Activated B cell treated with CpG ODN at 0.5 μM for 24 hours (primary cell): ENCODE results near the gene TBC1D22A. TPM values are rescaled to one million over a fixed set of nuclear protein-coding genes. Genes with fewer than 3 reads are reported as not detected.

ENCODE experiments used
- ATAC-seq: fragments of 200-7000 bp; cut with Tn5 transposase; one replicate; pipeline ENCODE4 v1.10.0; 2021; ENCODE audit warnings: low read depth, mild to moderate bottlenecking, moderate library complexity
- CTCF ChIA-PET: fragments of 350-600 bp; sonication (Branson Sonifier 250); formaldehyde crosslinking; loops from one replicate; lab custom pipeline; 2021; ENCODE audit warnings: antibody characterized with exemption; lab: Charles Lee
- POLR2A ChIA-PET: fragments of 350-600 bp; sonication (Branson Sonifier 250); formaldehyde crosslinking; loops from one replicate; lab custom pipeline; 2021; ENCODE audit warnings: antibody characterized with exemption; lab: Charles Lee
- DNase-seq: peaks from one replicate; pipeline ENCODE4 v3.0.0; 2022
- H3K27ac Mint-ChIP-seq: one replicate; pipeline ENCODE4 v1.8.0; 2020; ENCODE audit warnings: mixed read lengths
- H3K27me3 Mint-ChIP-seq: one replicate; pipeline ENCODE4 v1.8.0; 2021; ENCODE audit warnings: mixed read lengths
- H3K36me3 Mint-ChIP-seq: one replicate; pipeline ENCODE4 v1.8.0; 2021; ENCODE audit warnings: low read depth, mixed read lengths
- H3K4me1 Mint-ChIP-seq: one replicate; pipeline ENCODE4 v1.8.0; 2021; ENCODE audit warnings: mixed read lengths
- H3K4me3 Mint-ChIP-seq: one replicate; pipeline ENCODE4 v1.8.0; 2020; ENCODE audit warnings: mild to moderate bottlenecking, mixed read lengths
- H3K9me3 Mint-ChIP-seq: one replicate; pipeline ENCODE4 v1.8.0; 2020; ENCODE audit warnings: mixed read lengths
- intact Hi-C: fragments of 100-400 bp; cut with micrococcal nuclease; formaldehyde crosslinking; loops from one replicate; pipeline ENCODE4 v1.15.1; 2024
- total RNA-seq: library from RNA; stranded (reverse); gene quantifications from 2 replicates; pipeline ENCODE4 v1.2.3, GENCODE V29; 2022
- TF ChIP-seq, protein P1 (sequence below): fragments of 200-600 bp; IDR thresholded peaks from one replicate; pipeline ENCODE4 v1.8.0; 2022; ENCODE audit warnings: antibody characterized with exemption, mild to moderate bottlenecking

TBC1D22A gene
- total RNA-seq, 1 donor from 2014 or later, result 85.9 TPM

DNA sequence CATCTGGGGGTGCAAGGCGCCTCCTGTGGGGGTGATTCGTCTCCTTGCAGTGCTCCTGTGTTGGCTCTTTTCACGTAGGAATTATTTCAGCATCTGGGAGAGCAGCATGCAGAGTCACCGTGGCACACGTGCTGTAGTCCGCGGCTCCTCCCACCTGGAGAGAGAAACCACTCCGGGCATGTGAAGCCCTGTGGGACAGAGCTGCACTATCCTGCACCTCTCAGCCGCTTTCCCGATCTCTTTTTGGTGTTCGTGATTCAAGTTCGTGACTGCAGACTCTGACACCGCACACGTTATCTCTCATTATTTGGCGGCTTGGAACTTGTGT is 394.6 kb downstream of the TBC1D22A start:
- POLR2A ChIA-PET, result no interaction called here

DNA sequence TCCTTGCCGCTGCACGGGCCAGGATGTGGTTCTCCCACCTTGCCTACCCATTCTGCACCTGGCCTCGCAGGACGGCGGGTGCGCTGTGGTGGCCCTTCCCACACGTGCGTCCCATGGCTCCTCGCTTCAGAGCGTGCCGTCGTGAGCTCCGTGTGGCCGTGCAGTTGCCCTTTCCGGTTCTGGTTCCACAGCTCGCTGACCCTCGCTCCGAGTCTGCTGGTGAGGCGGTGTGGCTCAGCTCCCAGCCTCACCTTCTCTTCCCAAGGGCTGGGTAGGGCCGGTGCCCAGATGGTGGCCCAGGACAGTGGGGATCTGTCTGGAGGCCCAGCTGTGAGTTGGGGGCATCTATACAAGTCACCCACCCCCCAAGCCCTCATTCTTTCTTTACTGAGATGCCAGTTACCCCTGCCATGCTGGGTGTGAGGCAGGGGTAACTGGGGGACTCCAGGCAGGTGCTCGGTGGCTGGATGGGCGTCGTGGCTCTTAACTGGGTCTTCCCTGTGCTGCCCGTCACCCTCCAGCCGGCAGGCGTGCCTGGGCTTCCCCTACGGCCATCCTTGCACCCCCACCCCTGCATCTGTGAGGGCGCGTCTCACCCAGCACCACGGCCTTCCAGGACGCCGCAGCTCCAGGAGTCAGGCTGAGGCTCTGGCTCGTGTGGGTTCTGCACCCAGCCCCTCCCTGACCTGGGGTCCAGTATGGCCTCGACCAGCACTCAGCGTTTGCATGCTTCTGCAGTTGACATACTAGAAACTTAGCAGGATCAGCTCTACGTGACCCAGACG is 395.2 kb downstream of the TBC1D22A start:
- CTCF ChIA-PET, result no interaction called here
- intact Hi-C loops, result no loop called here
- H3K4me1 Mint-ChIP-seq, result peaks cover 4% of the 10 kb centered on the region

More for the DNA sequence above, 394.6 kb downstream of the TBC1D22A start:
- ATAC-seq (no peak), DNase-seq (no peak)
- H3K9me3 Mint-ChIP-seq, result no peaks in the 10 kb centered on the region
- peaks cover 4% of the 10 kb centered on the region for H3K4me1 Mint-ChIP-seq
- H3K27me3 Mint-ChIP-seq, result no peaks in the 10 kb centered on the region
- CTCF ChIA-PET, result no interaction called here
- H3K4me3 Mint-ChIP-seq, result no peak overlapping the region
- H3K36me3 Mint-ChIP-seq, result peaks cover 36% of the 10 kb centered on the region
- TF ChIP-seq, protein P1, sequence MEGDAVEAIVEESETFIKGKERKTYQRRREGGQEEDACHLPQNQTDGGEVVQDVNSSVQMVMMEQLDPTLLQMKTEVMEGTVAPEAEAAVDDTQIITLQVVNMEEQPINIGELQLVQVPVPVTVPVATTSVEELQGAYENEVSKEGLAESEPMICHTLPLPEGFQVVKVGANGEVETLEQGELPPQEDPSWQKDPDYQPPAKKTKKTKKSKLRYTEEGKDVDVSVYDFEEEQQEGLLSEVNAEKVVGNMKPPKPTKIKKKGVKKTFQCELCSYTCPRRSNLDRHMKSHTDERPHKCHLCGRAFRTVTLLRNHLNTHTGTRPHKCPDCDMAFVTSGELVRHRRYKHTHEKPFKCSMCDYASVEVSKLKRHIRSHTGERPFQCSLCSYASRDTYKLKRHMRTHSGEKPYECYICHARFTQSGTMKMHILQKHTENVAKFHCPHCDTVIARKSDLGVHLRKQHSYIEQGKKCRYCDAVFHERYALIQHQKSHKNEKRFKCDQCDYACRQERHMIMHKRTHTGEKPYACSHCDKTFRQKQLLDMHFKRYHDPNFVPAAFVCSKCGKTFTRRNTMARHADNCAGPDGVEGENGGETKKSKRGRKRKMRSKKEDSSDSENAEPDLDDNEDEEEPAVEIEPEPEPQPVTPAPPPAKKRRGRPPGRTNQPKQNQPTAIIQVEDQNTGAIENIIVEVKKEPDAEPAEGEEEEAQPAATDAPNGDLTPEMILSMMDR, result no peak
- intact Hi-C loops, result no loop called here
- H3K27ac Mint-ChIP-seq, result no peak overlapping the region

DNA sequence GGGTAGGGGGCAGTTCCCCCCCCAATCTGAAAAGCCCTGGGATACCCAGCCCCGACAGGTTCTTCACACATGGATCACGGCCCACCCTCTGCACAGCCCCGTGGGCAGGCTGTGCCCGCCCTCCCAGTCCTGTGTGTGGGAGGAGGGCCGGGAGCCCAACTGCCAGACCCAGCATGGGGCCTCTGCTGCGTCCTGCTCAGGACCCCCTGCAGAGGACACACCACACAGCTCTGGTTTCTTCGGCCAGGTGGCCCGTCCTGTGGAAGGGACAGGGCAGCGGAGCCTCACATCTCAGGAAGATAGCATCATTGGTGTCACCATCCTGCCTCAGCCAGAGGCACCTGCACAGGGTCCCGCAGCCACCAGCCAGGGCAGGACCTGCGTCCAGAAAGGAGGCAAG is 396.0 kb downstream of the TBC1D22A start:
- CTCF ChIA-PET, result no interaction called here
- Mint-ChIP-seq H3K36me3 (peaks cover 33% of the 10 kb centered on the region), H3K27me3 (no peaks in the 10 kb centered on the region), H3K27ac (no peak overlapping the region), H3K9me3 (no peaks in the 10 kb centered on the region), H3K4me1 (peaks cover 4% of the 10 kb centered on the region), H3K4me3 (no peak overlapping the region)
- TF ChIP-seq, protein P1, result no peak
- no peak for DNase-seq
- intact Hi-C loops, result no loop called here
- POLR2A ChIA-PET, result no interaction called here
- ATAC-seq, result no peak

More for the DNA sequence above, 395.2 kb downstream of the TBC1D22A start:
- no peak for ATAC-seq
- POLR2A ChIA-PET, result no interaction called here
- Mint-ChIP-seq H3K36me3 (peaks cover 35% of the 10 kb centered on the region), H3K27me3 (no peaks in the 10 kb centered on the region), H3K4me3 (no peak overlapping the region), H3K27ac (no peak overlapping the region), H3K9me3 (no peaks in the 10 kb centered on the region)
- TF ChIP-seq, protein P1, result no peak
- no peak for DNase-seq

DNA sequence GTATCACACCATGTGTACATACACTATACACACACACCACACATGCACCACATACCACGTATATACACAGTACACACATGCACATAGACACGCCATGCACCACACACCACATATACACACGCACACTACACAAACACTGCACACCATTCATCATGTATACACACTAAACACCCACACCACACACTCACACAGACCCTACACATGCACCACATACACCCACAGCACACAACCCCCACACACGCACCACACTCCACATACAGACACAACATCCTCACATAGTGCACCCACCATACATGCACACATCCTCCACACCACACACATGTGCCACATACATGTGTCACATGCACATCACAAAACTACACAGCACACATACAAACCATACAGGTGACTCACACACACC is 397.1 kb downstream of the TBC1D22A start:
- CTCF ChIA-PET, result no interaction called here
- no peaks in the 10 kb centered on the region for H3K9me3 Mint-ChIP-seq
- H3K4me3 Mint-ChIP-seq, result no peak overlapping the region
- TF ChIP-seq, protein P1, result no peak
- H3K27ac Mint-ChIP-seq, result no peak overlapping the region
- DNase-seq, result no peak
- intact Hi-C loops, result no loop called here
- ATAC-seq, result no peak
- peaks cover 37% of the 10 kb centered on the region for H3K36me3 Mint-ChIP-seq
- POLR2A ChIA-PET, result no interaction called here
- no peaks in the 10 kb centered on the region for H3K27me3 Mint-ChIP-seq
- peaks cover 8% of the 10 kb centered on the region for H3K4me1 Mint-ChIP-seq

DNA sequence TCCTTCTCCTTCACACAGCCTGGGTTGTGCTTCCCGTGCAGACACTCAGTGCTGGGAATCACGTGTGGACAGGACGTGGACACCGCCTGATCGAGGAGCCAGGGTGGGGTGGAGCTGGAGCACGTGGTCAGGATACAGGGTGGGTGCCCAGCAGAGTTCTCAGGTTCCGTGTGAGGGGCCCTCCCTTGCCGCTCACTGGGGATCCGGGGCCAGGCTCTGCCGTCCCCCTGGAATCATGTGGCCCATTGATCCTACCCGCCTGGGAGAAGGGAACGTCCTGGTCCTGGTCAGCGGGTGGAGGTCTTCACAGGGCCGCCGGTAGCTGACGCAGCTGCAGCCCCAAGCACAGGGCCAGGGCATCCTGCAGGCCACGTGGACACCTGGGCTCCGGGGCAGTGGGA is 397.7 kb downstream of the TBC1D22A start:
- TF ChIP-seq, protein P1, result no peak
- ChIA-PET CTCF (no interaction called here), POLR2A (no interaction called here)
- H3K27me3 Mint-ChIP-seq, result no peaks in the 10 kb centered on the region
- H3K4me3 Mint-ChIP-seq, result no peak overlapping the region
- H3K9me3 Mint-ChIP-seq, result no peaks in the 10 kb centered on the region
- DNase-seq (no peak), ATAC-seq (no peak)
- no peak overlapping the region for H3K27ac Mint-ChIP-seq
- peaks cover 38% of the 10 kb centered on the region for H3K36me3 Mint-ChIP-seq
- intact Hi-C loops, result no loop called here
- H3K4me1 Mint-ChIP-seq, result peaks cover 14% of the 10 kb centered on the region
